HCT116 (cell line): ENCODE data around the gene DARS1. TPM values are rescaled to one million over a fixed set of nuclear protein-coding genes. Genes with fewer than 3 reads are reported as not detected.

Experiments
- ATAC-seq: fragments of 200-7000 bp; cut with Tn5 transposase; 2 replicates; pipeline ENCODE4 v1.9.1; 2020; ENCODE audit warnings: mild to moderate bottlenecking, moderate library complexity
- BruUV-seq: library from RNA; stranded (reverse); fragments of 400-500 nt; replicated peaks from 2 replicates; lab custom pipeline; 2021; lab: Mats Ljungman, UMichigan
- CTCF ChIA-PET: fragments of 300-600 bp; sonication (Branson Sonifier 250); formaldehyde crosslinking; loops from one replicate; lab custom pipeline; 2021; ENCODE audit warnings: antibody characterized with exemption; lab: Charles Lee
- POLR2A ChIA-PET: fragments of 300-600, 350-600 bp; sonication (Branson Sonifier 250); formaldehyde crosslinking; loops from one replicate; lab custom pipeline; 2021; ENCODE audit warnings: antibody characterized with exemption; lab: Charles Lee
- RAD21 ChIA-PET, 2 experiments: fragments of 300-600 bp; sonication (Branson Sonifier 250); formaldehyde crosslinking; loops; one replicate each; lab custom pipeline; 2023; ENCODE audit warnings: low total read pairs in 2 of 2; ENCODE audit not compliant: uncharacterized antibody in 2 of 2, unreplicated experiment in 2 of 2, low non-redundant PET in 1 of 2; lab: Charles Lee
- DNase-seq: peaks from one replicate; pipeline ENCODE4 v3.0.0-alpha.2; 2010; ENCODE audit warnings: low read depth, low spot score
- H2AFZ ChIP-seq: fragments of 200-600 bp; shearing (Covaris generic), sonication (generic); 2 replicates; pipeline ENCODE4 v1.6.1; 2017; ENCODE audit warnings: low read depth, mixed run types, mixed read lengths, antibody characterized with exemption, low read length; ENCODE audit not compliant: poor library complexity, severe bottlenecking
- H3K27ac ChIP-seq: 2 replicates; pipeline ENCODE4 v1.5.1; 2012; ENCODE audit warnings: low read depth, low read length
- H3K27me3 ChIP-seq: fragments of 200-600 bp; sonication (generic); 2 replicates; pipeline ENCODE4 v1.6.1; 2016; ENCODE audit warnings: mixed run types, low read length, mixed read lengths; ENCODE audit not compliant: insufficient read depth
- H3K36me3 ChIP-seq, 2 experiments: fragments of 200-500 bp in 1 of 2; fragments of 200-600 bp in 1 of 2; sonication (Bioruptor generic) in 1 of 2; sonication (generic) in 1 of 2; 2 replicates each; pipeline versions ENCODE4 v1.5.1 to v1.6.1; 2014 to 2016; ENCODE audit warnings: low read length in 2 of 2, inconsistent platforms in 1 of 2, mixed read lengths in 1 of 2, mixed run types in 1 of 2; ENCODE audit not compliant: insufficient read depth in 2 of 2, control insufficient read depth in 1 of 2
- H3K4me1 ChIP-seq, 2 experiments: fragments of 200-600 bp in 1 of 2; sonication (generic) in 1 of 2; 2 replicates each; pipeline versions ENCODE4 v1.5.1 to v1.6.1; 2012 to 2017; ENCODE audit warnings: low read length in 2 of 2, inconsistent platforms in 1 of 2, mild to moderate bottlenecking in 1 of 2, mixed read lengths in 1 of 2, mixed run types in 1 of 2, moderate library complexity in 1 of 2; ENCODE audit not compliant: insufficient read depth in 2 of 2, control insufficient read depth in 1 of 2
- H3K4me2 ChIP-seq: fragments of 200-600 bp; sonication (generic); 2 replicates; pipeline ENCODE4 v1.6.1; 2017; ENCODE audit warnings: mixed run types, low read length, mixed read lengths
- H3K4me3 ChIP-seq, 2 experiments: fragments of 200-600 bp in 1 of 2; sonication (generic) in 1 of 2; replicated peaks in 1 of 2; 2 replicates each; pipeline ENCODE4 v1.5.1; 2011 to 2016; ENCODE audit warnings: low read length in 2 of 2, control low read depth in 1 of 2, low read depth in 1 of 2, mild to moderate bottlenecking in 1 of 2, mixed read lengths in 1 of 2, mixed run types in 1 of 2
- H3K79me2 ChIP-seq: fragments of 200-600 bp; sonication (generic); 2 replicates; pipeline ENCODE4 v1.6.1; 2017; ENCODE audit warnings: mild to moderate bottlenecking, mixed run types, low read length, moderate library complexity, mixed read lengths; ENCODE audit not compliant: insufficient read depth
- H3K9ac ChIP-seq: fragments of 200-600 bp; sonication (generic); 2 replicates; pipeline ENCODE4 v1.6.1; 2016; ENCODE audit warnings: low read length, mixed read lengths
- H3K9me2 ChIP-seq: fragments of 200-600 bp; sonication (generic), shearing (Covaris generic); 2 replicates; pipeline ENCODE4 v1.6.1; 2017; ENCODE audit warnings: mixed run types, mild to moderate bottlenecking, moderate library complexity; ENCODE audit not compliant: insufficient read depth
- H3K9me3 ChIP-seq, 2 experiments: fragments of 200-500 bp in 1 of 2; fragments of 200-600 bp in 1 of 2; sonication (Bioruptor generic) in 1 of 2; sonication (generic) in 1 of 2; 2 replicates each; pipeline ENCODE4 v1.6.1; 2014 to 2017; ENCODE audit warnings: low read length in 2 of 2, mixed read lengths in 2 of 2, inconsistent platforms in 1 of 2, low read depth in 1 of 2, mild to moderate bottlenecking in 1 of 2, mixed run types in 1 of 2, moderate library complexity in 1 of 2; ENCODE audit not compliant: control insufficient read depth in 1 of 2, insufficient read depth in 1 of 2
- H4K20me1 ChIP-seq: fragments of 200-600 bp; sonication (generic), shearing (Covaris generic); 2 replicates; pipeline ENCODE4 v1.6.1; 2017; ENCODE audit warnings: mixed run types, mild to moderate bottlenecking, moderate library complexity; ENCODE audit not compliant: insufficient read depth
- CEBPB ChIP-seq: IDR thresholded peaks from 2 replicates; pipeline ENCODE4 v1.6.1; 2012; ENCODE audit warnings: low read depth
- ELF1 ChIP-seq: IDR thresholded peaks from 2 replicates; pipeline ENCODE4 v1.6.1; 2012; ENCODE audit warnings: low read depth, borderline replicate concordance
- POLR2A ChIP-seq: IDR thresholded peaks from 2 replicates; pipeline ENCODE4 v1.7.0; 2011; ENCODE audit warnings: borderline replicate concordance; ENCODE audit not compliant: insufficient read depth, insufficient read length; ENCODE audit errors: extremely low read depth
- POLR2AphosphoS5 ChIP-seq: IDR thresholded peaks from 2 replicates; pipeline ENCODE4 v1.6.1; 2011; ENCODE audit warnings: mild to moderate bottlenecking, low read depth, low read length, moderate library complexity
- SRF ChIP-seq: IDR thresholded peaks from 2 replicates; pipeline ENCODE4 v1.6.1; 2012; ENCODE audit warnings: low read depth
- TCF7L2 ChIP-seq: IDR thresholded peaks from 2 replicates; pipeline ENCODE4 v1.7.0; 2011; ENCODE audit warnings: borderline replicate concordance, inconsistent platforms; ENCODE audit not compliant: insufficient read depth, insufficient read length; ENCODE audit errors: extremely low read depth
- YY1 ChIP-seq: IDR thresholded peaks from 2 replicates; pipeline ENCODE4 v1.6.1; 2011; ENCODE audit warnings: low read length, low read depth, moderate library complexity, mild to moderate bottlenecking; ENCODE audit not compliant: insufficient replicate concordance; ENCODE audit errors: extremely low read depth
- ZBTB33 ChIP-seq: IDR thresholded peaks from 2 replicates; pipeline ENCODE4 v1.6.1; 2011; ENCODE audit warnings: mild to moderate bottlenecking, low read length, moderate library complexity; ENCODE audit not compliant: insufficient replicate concordance; ENCODE audit errors: extremely low read depth
- intact Hi-C: fragments of 100-400 bp; cut with micrococcal nuclease; formaldehyde crosslinking; loops from 2 replicates; pipeline ENCODE4 v1.10.0; 2022
- total RNA-seq: library from RNA; stranded (reverse); gene quantifications from one replicate; pipeline ENCODE4 v1.2.1, GENCODE V29; 2021; ENCODE audit not compliant: unreplicated experiment
- TF ChIP-seq, protein P1 (sequence below): IDR thresholded peaks from 2 replicates; pipeline ENCODE4 v1.6.1; 2012

DARS1 gene
- total RNA-seq, 1 experiment from 2014 or later = 94.8 TPM

DNA sequence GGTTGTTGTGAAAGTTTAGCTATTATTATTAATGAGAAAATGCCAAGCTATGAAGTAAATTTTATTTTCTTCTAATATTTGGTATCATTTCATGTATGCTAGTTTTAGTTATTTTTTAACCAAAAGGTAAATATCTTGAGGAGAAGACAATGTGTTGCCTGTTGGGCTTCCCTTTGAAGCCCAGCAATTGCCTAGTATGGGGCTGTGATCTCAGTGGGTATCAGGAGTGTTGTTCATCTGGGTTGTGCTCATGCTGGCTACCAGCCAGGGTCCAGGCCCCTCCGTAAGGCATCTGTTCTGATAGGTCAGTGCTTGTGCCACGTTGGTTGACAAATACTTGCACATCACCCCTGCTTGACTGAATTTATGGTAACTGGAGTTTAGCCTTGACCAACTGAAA, 38.0 kb upstream of the DARS1 start (continued):
- TF ChIP-seq ZBTB33 (no peak), YY1 (no peak), POLR2A (no peak), TCF7L2 (no peak), POLR2AphosphoS5 (no peak), SRF (no peak), ELF1 (no peak)
- TF ChIP-seq, protein P1, sequence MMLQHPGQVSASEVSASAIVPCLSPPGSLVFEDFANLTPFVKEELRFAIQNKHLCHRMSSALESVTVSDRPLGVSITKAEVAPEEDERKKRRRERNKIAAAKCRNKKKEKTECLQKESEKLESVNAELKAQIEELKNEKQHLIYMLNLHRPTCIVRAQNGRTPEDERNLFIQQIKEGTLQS = no peak

GRCh38 chr2:136022396-136023146, 37.1 kb upstream of the DARS1 start:
- Histone ChIP-seq H3K4me1 (peaks cover 0 to 10% of the 10 kb centered on the region in 2 experiments; a peak in 1 of 4 replicates), H3K27ac (no peak overlapping the region), H3K9ac (no peak overlapping the region), H3K4me2 (no peak overlapping the region), H3K4me3 (no peak overlapping the region), H3K9me3 (no peaks in the 10 kb centered on the region), H3K9me2 (no peaks in the 10 kb centered on the region), H2AFZ (no peak overlapping the region), H3K36me3 (no peaks in the 10 kb centered on the region), H4K20me1 (no peaks in the 10 kb centered on the region), H3K79me2 (no peaks in the 10 kb centered on the region), H3K27me3 (no peaks in the 10 kb centered on the region)
- TF ChIP-seq TCF7L2 (no peak), CEBPB (no peak)
- DNase-seq (no peak), ATAC-seq (no peak)
- ChIA-PET CTCF (no interaction called here), POLR2A (interaction anchor here (0.6 kb wide), 1 partner anchor 1932 kb away, joined by 4 read pairs; no protein-coding TSS in a partner anchor), RAD21 (no interaction called here)
- no TSS peak for BruUV-seq
- intact Hi-C loops = no loop called here
